HG02571 (cell line): ENCODE data around the gene ENAH.
"Not testable (repeated sequence)": the region's sequence is repeated elsewhere in the genome, so short reads cannot be mapped to it uniquely, and the experiment has no call there.

Source experiments
- ATAC-seq: cut with Tn5 transposase; IDR thresholded peaks from one replicate; pipeline ENCODE4 v1.9.1; 2021; ENCODE audit warnings: mild to moderate bottlenecking, moderate library complexity; ENCODE audit not compliant: unreplicated experiment

Gene ENAH

DNA sequence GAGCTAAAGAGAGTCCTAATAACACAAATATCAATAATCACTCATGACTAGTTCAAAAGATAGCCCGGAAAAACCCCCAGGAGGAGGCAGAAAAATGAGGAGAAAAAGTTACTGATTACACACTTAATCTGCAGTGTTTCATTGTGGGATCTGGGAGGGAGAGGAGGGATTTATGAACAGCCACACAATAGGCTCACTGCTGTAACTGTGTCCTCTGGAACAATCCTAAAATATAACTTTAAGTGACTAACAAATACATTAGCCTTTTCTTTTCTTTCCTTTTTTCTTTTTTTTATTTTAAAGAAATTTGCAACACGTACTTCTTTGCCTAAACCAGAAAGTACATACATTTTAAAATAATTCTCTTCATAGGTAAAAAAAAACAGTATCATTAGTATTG is 118.8 kb downstream of the ENAH start:
- no peak for ATAC-seq

DNA sequence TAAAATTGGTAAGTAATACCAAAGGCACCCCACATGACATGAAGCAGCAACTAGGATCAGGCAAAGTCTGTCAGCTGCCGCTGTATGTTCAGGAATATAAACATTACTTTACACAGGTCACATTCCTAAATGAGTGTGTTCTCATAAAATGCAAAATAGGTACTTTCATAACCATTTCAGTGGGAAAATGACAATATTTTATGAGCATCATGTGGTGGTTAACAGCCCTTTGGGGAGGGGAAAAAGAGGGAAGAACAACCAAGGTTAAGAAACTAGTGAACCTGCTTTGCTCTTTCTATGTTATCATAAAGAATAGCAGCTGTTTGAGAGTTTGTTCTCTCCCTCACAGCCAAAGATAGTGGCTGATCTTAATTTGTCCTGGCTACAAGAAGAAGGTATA is 119.7 kb downstream of the ENAH start:
- ATAC-seq, result no peak

DNA sequence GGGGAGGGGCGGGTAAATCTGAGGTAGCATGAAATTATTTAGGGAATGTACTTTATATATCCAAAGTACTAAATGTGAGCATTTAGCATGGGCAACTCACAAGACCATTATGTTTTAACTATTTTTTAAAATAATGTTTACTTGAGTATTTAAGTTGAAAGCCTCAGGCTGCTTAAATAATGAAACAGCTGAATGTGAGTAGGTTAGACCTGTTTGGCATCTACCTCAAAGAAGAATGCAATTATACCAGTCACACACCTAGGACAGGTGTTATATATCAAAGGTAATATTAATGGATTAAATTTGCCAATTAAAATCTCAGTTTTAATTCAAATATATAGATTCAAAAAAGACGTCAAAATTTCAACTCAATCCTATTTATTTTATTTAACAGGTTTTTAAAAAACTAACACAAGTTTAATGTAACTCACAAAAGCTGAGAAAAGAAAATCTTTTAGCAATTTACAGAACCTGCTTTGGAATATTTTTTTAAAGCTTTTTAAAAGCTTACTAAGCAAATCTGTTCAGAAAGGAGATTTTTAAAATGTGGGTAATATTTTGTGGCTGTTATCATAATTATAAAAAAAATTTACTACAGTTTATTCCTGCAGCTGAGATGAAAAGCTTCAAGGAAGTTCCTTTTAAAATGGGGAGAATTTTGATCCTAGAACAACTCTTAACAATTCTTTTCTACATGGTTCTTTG is 120.5 kb downstream of the ENAH start:
- ATAC-seq, result no peak

DNA sequence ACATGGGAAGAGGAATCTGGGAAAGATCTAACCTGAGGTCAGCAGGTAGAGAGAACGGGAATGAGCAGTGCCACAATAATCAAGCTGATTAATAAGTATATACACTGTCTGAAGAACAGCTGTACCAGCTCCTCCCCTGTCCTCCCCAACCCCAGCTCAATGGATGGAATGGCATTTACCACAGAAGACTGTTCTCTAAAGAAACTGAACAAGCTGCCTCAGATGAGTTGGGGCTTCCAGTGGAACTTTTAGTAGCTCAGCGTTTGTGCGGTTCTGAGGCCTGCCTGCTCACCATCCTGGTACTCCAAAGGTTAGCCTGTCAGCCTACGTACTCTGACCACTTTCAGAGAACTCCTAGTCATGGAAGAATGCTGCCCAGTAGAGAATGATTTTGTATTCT is 123.2 kb downstream of the ENAH start:
- ATAC-seq, result no peak

DNA sequence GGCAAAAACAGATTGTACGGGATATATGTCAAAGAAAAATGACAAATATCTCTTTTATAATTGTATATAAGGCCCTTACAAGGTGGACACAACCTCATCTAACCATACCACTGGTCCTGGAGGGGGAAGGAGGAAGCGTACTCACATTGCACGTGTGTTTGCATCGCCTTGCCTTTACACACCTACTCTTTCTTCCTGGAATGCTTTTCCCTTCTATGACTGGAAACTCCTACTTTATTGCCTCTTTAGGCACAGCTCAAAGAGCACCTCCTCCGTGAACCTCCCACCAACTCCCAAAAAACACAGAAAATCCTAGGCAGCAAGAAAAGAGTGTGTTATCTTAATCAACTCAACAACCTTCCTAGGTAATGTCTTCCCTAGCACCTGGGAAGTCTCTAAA is 125.3 kb downstream of the ENAH start:
- ATAC-seq, result no peak

DNA sequence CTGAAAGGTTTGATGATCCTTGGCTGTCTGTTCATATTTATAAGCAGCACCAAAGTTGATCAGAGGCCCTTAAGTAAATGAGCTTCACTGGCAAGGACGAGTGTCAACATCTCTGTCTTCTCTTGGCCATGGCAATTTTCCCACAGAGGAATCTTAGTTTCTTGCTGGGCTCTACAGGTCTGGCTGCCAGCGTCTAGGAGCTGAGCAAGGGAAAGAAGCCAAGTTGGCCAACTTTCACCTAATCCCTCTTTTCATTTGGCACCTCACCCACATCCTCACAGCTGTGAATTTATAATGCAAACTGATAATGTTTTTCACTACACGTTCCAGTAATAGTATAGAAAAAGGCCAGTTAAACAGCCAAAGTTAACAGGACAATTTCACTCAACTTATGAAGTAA is 126.0 kb downstream of the ENAH start:
- no peak for ATAC-seq

DNA sequence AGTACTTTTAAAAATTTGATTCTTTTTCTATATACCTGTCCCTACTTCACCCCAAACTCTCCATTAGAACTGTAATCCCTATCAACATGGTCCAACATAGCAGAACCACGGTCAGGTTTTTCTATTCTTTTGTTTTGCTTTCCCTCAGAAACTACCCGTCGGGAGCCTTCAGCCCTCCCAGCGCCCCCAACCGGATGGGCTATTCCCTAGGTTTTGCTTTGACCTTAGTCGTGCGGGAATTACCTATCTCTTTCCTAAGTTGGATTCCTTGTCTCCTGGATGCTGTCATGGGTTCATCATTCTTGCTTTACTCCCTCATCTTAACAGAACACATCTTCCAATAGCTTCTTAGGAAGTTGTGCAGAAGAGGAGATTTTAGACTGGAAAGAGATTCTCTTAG is 127.5 kb downstream of the ENAH start:
- ATAC-seq, result no peak

DNA sequence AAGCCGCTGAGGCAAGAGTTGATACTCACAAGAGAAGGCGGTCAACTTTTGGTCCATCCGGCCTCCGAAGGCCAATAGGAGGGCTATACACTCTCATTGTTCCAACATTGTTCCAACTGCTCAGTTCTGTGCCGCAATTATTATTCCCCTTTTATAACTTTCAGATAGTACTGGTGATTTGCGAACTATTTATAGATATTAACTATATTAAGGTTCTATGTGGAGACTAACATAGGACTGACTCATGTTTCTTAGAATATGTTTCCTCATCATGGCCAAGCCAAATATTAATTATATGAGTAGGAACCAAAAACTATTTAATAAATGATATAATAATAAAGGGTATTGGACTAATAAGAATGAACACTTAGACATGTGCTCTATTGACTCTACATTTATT is 128.4 kb downstream of the ENAH start:
- ATAC-seq, result no peak

DNA sequence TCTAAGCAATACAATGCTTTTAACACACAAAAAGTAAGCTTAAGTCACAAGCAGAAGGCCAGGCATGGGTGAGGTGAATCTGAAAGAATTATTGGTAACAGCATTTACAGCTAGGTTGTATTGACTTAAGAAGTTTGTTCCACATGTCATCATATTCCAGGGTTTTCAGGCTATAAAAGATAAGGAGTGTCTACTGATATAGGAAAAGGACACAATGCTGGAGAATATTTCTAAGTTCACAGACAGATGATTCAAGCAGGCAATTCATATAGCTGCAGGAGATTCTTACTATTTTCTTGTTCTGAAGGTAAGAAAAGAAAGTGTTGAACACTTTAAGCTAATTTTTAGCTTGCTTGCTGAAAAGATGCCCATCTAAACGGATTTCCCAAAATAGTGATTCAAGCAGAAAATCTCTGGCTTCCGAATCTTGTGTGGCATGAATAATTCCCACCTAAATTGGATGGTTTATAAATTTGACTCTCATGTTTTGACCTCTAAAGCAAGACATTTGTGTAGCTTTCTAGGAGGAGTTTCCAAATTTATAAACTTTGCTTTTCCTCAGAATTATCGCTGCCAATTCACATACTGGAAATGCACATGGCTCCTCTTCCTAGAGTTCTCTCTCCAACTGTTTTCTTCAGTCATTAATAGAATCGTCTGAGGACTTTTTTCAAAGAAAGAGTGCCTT is 129.5 kb downstream of the ENAH start:
- no peak for ATAC-seq

DNA sequence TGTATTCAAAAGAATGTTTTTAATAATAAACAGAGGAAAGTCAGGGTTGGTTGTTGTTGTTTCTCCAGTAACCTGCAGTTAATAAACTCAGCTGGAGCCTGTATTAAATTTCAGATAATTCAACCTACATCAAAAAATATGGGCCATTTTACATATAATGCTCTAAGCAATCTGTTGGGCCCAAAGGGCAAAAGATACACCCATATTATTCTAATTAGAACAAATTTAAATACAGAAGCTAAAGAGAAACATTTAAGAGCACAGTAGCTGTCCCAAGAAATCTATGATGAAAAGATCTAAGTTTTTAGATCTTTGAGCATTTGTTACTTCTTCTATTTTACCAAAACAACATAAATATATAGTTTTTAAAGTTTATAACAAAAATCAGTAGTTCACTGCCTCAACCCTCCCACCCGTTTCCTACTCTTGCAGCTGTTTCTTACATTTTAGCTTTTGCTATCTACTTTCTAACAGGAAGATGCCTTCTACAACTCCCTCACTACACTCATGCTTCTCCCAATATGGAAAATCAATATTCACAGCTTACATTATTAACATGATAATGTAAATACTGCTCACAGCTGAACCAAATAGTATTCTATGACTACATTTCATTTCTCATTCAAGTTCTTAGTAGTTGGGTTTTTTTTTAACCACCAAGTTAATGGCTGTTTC is 130.2 kb downstream of the ENAH start:
- no peak for ATAC-seq

DNA sequence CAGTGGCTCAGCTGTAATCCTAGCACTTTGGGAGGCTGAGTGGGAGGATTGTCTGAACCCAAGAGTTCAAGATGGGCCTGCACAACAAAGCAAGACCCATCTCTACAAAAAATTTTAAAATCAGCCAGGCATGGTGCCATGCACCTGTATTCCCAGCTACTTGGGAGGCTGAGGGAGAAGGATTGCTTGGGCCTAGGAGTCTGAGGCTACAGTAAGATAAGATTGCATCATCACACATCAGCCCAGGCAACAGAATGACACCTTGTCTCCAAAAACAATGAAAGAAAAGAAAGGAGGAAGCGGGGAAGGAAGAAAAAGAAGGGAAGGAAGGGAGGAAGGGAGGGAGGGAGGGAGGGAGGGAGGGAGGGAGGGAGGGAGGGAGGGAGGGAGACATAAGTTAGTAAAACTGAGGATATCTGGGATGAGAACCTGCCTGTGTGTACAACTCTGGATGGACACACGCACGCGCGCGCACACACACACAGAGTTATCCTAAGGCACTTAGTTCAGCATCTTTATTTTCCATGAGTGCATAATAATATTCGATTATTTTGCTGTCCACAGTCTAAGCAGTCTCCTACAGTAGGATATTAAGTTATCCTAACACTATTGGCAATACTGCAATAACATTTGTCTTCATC is 132.2 kb downstream of the ENAH start:
- ATAC-seq, result no peak

DNA sequence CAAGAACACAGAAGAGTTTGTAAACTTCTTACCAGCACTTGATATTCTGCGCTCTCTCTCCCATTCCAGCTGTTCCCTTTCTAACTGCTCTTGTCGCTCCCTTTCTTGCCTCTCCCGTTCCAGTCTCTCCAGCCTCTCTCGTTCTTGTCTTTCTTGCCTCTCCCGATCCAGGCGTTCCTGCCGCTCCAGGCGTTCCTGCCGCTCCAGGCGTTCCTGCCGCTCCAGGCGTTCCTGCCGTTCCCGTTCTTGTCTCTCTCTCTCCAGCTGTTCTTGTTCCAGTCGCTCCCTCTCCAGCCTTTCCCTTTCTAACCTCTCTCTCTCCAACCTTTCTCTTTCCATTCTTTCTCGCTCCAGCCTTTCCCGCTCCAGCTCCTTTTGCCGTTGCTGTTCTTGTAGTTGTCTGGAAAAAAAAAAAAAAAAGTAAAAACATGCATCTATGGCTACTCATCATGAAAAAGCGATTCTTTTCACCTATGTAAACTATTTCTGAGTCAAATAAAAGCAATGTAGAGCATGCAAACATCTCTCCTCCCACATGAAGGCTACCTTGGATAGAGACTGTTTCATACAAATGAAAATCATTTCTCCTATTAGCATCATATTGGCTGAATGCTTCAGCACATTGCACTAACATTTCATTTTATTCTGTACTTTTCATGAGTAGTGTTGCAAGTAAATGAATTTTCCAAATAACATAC is 133.6 kb downstream of the ENAH start:
- no peak for ATAC-seq

DNA sequence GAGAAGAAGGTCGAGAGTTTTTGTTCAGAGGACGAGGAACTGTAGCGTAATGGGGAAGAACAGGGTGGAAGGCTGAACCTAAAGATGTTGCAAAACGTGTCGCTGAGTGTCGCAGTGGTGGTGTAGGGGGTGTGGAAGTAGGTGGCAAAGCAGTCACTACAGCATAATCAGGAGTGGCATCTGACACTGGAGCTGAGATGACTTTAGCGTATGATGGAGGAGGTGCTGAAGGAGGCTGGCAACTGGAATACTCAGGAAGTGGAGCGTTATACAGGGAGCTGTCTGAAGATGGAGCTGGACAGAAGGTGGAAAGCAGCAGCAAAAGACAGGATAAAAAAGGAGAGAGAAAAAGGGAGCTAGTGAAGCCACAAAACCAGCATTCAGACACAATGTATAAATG is 135.2 kb downstream of the ENAH start:
- ATAC-seq, result no peak

DNA sequence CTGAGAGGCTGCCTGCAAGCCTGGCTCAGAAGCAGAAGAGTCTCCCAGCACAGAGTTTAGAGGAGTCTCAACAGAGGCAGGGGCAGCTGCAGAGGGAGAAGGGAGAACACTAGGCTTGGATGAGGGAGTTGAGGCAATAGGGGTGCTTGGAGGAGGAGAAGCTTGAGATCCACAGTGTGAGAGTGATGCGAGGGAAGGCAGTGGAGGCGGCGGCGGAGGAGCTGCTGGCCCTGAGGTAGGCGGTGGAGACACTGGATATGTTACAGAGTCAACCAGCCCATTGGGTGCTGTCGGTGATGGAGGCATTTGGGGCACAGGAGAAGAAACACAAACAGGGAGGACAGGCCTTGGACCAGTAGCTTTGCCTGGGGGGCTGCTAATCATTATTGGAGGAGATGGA is 135.7 kb downstream of the ENAH start:
- ATAC-seq, result no peak

DNA sequence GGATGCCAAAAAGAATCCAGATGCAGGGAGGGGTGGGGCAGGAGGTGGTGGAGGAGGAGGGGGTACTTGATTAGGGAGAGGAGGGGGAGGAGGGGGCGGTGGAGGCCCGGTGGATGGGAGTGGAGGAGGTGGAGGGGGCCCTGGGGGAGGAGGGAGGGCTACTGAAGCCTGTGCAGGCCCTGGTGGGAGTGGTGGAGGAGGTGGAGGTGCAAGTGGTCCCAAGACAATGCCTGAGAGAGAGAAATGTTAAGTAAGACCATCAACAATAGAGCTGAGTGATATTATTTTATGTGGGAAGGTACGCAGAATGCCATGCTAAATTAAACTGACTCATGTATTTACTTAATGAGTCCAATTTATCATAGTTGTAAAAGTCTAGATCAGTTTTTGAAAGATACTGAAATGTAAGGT is 138.2 kb downstream of the ENAH start:
- no peak for ATAC-seq

DNA sequence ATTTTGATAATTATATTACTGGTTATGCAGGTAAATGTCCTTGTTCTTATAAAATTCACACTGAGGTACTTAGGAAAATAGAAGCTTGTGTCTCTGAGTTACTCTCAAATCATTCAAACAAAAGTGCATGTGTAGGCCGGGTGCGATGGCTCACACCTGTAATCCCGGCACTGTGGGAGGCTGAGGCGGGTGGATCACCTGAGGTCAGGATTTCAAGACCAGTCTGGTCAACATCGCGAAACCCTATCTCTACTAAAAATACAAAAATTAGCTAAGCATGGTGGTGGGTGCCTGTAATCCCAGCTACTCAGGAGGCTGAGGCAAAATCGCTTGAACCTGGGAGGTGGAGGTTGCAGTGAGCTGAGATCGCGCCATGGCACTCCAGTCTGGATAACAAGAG is 139.3 kb downstream of the ENAH start:
- not testable (repeated sequence) for ATAC-seq

DNA sequence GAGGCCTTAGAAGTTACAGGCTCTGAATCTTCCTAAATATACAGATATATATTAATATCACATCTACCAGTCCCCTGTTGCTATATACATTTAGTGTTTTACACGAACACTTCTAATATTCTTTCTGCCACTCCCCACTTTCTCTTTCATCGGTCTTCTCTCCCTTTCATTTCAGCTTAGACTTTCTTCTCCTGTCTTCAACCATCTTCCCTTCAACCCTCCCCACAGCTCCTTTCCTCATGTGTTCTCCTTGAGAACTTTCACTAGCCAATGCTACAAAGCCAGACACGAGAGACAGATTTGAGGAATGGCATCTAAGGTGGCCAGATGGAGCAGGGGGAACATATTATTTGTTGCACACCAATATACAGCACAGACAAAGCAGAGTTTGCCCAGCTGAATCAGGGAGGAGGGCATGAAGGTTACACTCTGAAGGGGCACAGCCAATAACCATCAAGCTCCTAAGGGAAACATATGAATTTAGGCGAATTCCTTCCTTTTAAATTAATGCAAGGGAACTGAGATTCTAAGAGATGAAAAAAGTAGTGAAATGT is 141.0 kb downstream of the ENAH start:
- no peak for ATAC-seq

DNA sequence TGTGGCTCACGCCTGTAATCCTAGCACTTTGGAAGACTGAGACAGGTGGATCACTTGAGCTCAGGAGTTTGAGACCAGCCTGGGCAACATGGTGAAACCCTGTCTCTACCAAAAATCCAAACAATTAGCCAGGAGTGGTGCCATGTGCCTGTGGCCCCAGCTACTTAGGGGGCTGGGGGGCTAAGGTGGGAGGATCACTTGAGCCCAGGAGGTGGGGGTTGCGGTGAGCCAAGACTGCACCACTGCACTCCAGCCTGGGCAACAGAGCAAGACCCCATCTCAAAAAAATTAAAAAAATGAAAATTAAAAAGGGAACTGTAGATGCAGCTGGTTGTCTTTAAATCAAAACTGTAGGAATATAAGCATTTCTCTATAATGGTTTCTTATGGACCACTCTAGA is 142.2 kb downstream of the ENAH start:
- ATAC-seq, result not testable (repeated sequence)

DNA sequence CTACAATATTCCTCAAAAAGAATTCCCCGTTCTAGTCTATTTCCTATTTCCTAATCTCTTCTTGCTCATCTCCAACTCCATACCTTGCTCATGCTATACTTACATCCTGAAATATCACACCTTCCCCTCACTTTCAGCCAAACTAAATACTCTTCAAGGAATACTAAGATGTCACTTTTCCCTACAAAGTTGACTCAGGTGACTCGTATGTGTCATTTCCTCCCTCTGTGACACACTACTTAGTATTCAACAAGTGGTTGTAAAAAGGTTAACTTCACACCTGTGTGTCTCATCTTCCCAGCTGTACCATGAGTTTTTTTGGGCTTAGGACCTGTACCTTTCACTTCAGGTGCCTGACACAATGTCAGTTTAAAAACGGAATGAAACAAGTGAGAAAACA is 143.2 kb downstream of the ENAH start:
- ATAC-seq, result no peak

DNA sequence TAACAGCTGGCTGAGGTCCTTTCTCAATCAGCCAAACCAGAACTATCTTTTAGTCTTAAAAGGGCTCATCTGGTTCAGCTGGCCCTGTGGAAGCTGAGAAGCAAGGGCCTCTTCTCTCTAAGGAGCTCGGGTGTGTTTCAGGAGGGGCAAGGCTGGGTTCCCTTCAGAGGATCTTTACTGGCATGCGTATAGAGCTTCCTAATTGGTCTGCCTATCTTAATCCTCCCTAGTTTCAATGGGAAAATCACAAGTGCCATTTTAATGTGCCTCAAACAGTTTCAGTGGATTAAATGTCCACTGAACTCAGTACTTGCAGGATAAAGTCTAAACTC is 143.6 kb downstream of the ENAH start:
- no peak for ATAC-seq
